IMR-90 (cell line): Measurements from ENCODE around the gene PRPF6.

Experiments used
- CEBPB ChIP-seq: IDR thresholded peaks from 2 replicates; pipeline ENCODE4 v1.6.1; 2012; ENCODE audit warnings: low read depth, low read length, improper control_type of control experiment
- MXI1 ChIP-seq: IDR thresholded peaks from 2 replicates; pipeline ENCODE4 v1.6.1; 2012; ENCODE audit warnings: low read depth, mild to moderate bottlenecking, low read length, moderate library complexity, borderline replicate concordance
- POLR2A ChIP-seq: IDR thresholded peaks from 2 replicates; pipeline ENCODE4 v1.6.1; 2012; ENCODE audit warnings: mild to moderate bottlenecking, low read depth, low read length
- RAD21 ChIP-seq: IDR thresholded peaks from 2 replicates; pipeline ENCODE4 v1.6.1; 2012; ENCODE audit warnings: low read length, improper control_type of control experiment
- RCOR1 ChIP-seq: IDR thresholded peaks from 2 replicates; pipeline ENCODE4 v1.6.1; 2012; ENCODE audit warnings: mild to moderate bottlenecking, low read length, improper control_type of control experiment; ENCODE audit not compliant: insufficient replicate concordance
- SMC3 ChIP-seq: fragments of 150-350 bp; IDR thresholded peaks from 2 replicates; pipeline ENCODE4 v1.6.1; 2016; ENCODE audit warnings: low read depth, mild to moderate bottlenecking, antibody characterized with exemption, low read length, moderate library complexity
- TF ChIP-seq, protein P1 (sequence below): conservative IDR thresholded peaks from 2 replicates; pipeline ENCODE4 v1.5.1; 2012; ENCODE audit warnings: mild to moderate bottlenecking, low read depth, low read length, improper control_type of control experiment

DNA sequence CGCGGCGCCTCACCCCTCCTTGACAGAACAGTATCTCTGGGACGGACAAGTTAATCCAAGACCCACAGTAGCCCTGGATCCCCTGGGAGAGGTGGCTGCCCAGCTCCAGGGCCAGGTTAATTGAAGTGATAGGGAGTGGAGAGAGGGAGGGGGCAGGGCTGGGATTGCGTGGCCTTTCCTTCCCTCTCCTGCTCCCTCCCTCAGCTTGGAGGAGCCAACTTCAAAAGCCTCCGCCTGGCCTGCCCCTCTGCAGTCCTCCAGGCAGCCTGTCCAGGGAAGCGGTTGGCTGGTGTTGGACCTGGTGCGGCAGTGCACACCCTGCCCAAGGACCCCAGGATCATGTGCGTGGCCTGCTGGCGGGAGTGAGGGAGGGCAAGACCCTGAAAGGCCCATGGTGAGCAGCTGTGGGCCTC is 55.0 kb downstream of the PRPF6 start, which contains the start of gene C20orf204:
- TF ChIP-seq, protein P1, sequence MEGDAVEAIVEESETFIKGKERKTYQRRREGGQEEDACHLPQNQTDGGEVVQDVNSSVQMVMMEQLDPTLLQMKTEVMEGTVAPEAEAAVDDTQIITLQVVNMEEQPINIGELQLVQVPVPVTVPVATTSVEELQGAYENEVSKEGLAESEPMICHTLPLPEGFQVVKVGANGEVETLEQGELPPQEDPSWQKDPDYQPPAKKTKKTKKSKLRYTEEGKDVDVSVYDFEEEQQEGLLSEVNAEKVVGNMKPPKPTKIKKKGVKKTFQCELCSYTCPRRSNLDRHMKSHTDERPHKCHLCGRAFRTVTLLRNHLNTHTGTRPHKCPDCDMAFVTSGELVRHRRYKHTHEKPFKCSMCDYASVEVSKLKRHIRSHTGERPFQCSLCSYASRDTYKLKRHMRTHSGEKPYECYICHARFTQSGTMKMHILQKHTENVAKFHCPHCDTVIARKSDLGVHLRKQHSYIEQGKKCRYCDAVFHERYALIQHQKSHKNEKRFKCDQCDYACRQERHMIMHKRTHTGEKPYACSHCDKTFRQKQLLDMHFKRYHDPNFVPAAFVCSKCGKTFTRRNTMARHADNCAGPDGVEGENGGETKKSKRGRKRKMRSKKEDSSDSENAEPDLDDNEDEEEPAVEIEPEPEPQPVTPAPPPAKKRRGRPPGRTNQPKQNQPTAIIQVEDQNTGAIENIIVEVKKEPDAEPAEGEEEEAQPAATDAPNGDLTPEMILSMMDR = no peak
- no peak for TF ChIP-seq POLR2A
- TF ChIP-seq CEBPB = no peak
- no peak for TF ChIP-seq RAD21
- TF ChIP-seq RCOR1 = no peak
- TF ChIP-seq SMC3 = no peak
- no peak for TF ChIP-seq MXI1
